ENCODE data around the gene SIL1.
"Not testable (repeated sequence)": the region's sequence is repeated elsewhere in the genome, so short reads cannot be mapped to it uniquely, and the experiment has no call there.

SIL1 gene

GRCh38 chr5:139019211-139019610 is 179.0 kb downstream of the SIL1 start:
- DNase-seq = no peak

- no peak for DNase-seq
Measured at GRCh38 chr5:139017624-139018023, 180.5 kb downstream of the SIL1 start.

- DNase-seq = no peak
Measured at GRCh38 chr5:139016186-139016585, 182.0 kb downstream of the SIL1 start.

GRCh38 chr5:139014726-139015125 is 183.4 kb downstream of the SIL1 start:
- DNase-seq = no peak

- no peak for DNase-seq
Measured at GRCh38 chr5:139012176-139012575, 186.0 kb downstream of the SIL1 start.

- not testable (repeated sequence) for DNase-seq
Measured at GRCh38 chr5:139011156-139011555, 187.0 kb downstream of the SIL1 start.

- DNase-seq = no peak
Measured at GRCh38 chr5:139004374-139005307, 193.5 kb downstream of the SIL1 start.

- DNase-seq = no peak
Measured at GRCh38 chr5:138999674-139000073, 198.5 kb downstream of the SIL1 start.

- DNase-seq = no peak
Measured at GRCh38 chr5:138998521-138998920, 199.6 kb downstream of the SIL1 start.

- no peak for DNase-seq
Measured at GRCh38 chr5:138996120-138996519, 202.0 kb downstream of the SIL1 start.

GRCh38 chr5:138990986-138991590 is 207.1 kb downstream of the SIL1 start:
- DNase-seq = no peak

GRCh38 chr5:138989720-138990119 is 208.4 kb downstream of the SIL1 start:
- no peak for DNase-seq

- no peak for DNase-seq
Measured at GRCh38 chr5:138986186-138986800, 211.9 kb downstream of the SIL1 start.

GRCh38 chr5:138985683-138986082 is 212.5 kb downstream of the SIL1 start:
- no peak for DNase-seq

GRCh38 chr5:138985256-138985655 is 212.9 kb downstream of the SIL1 start:
- no peak for DNase-seq

GRCh38 chr5:138983984-138984383 is 214.2 kb downstream of the SIL1 start:
- no peak for DNase-seq

GRCh38 chr5:138981586-138981985 is 216.6 kb downstream of the SIL1 start:
- DNase-seq = no peak

GRCh38 chr5:138981131-138981530 is 217.0 kb downstream of the SIL1 start:
- no peak for DNase-seq

GRCh38 chr5:138980441-138980840 is 217.7 kb downstream of the SIL1 start:
- DNase-seq = no peak

GRCh38 chr5:138979684-138980280 is 218.4 kb downstream of the SIL1 start:
- DNase-seq = no peak

- DNase-seq = no peak
Measured at GRCh38 chr5:138978581-138978980, 219.6 kb downstream of the SIL1 start.

GRCh38 chr5:138978080-138978479 is 220.1 kb downstream of the SIL1 start:
- no peak for DNase-seq

- peak; percentile 84 for DNase-seq
Measured at GRCh38 chr5:138975098-138975847, 222.9 kb downstream of the SIL1 start.

Data from MV-4-11 (cell line).